GM21723 (cell line): ENCODE results near the gene ATXN2.

Experiments used
- ATAC-seq: cut with Tn5 transposase; IDR thresholded peaks from one replicate; pipeline ENCODE4 v1.9.1; 2021; ENCODE audit warnings: mild to moderate bottlenecking, moderate library complexity; ENCODE audit not compliant: unreplicated experiment

Gene ATXN2

DNA sequence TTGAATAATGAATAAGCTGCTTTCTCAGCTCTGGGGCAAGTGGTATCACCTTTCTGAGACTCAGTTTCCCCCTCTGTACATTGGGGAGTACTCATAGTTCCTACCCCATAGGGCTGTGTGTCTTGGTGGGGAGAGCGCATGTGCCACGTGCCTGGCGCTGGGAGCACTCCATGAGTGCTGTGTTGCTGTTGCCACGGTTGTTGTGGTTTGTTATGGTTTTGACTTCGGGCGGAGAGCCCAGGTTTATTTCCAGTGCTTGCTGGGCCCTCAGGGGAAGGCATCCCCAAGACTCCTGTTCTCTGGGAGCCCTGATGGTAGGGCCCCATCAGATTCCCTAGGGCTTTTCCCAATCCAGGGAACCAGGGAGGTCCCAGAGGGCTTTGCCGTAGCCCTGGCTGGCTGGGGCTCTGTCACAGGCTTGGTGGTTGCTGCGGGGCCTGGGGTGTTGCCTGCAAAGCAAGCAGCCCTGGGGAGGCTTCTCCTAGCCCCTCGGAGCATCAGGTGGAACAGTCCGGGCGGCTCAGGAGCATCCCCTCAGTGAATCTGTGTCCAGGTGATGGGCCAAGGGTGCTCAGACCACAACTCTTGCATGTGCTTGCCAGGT is 174.8 kb downstream of the ATXN2 start:
- no peak for ATAC-seq

DNA sequence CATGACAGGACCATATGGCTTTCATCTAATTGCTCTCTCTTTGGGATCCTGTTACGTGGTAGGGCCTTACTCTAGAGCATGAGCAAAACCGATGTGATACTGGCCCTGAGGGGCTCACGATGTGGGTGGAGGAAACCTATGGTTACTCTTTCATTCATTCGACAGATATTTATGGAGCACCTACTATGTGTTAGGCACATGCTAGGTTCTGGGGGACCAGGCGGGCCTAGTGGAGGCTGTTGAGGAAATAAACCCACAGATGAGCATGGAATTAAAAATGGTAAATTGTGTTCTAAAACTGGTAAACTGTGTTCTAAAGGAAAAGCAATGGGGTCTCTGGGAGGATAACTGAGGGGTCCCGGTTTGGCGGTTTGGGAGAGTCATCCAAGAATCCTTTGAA is 178.6 kb downstream of the ATXN2 start:
- no peak for ATAC-seq

DNA sequence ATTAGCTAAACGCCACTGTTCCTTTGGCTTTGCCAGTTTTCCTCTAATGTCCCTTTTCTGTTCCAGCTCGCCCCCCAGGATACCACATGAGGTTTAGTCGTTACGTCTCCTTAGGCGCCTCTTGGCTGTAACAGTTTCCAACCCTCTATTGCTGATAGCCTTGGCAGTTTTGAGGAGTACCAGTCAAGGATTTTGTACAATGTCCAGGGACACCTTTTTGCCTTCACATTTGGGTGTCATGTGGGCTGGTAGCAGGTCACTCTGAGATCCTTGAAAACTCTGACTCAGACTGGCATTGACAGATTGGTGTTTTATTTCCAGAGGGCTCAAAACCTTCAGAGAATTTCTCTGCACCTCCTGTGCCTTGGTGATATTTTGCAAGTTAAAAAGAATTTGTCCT is 179.3 kb downstream of the ATXN2 start:
- no peak for ATAC-seq

DNA sequence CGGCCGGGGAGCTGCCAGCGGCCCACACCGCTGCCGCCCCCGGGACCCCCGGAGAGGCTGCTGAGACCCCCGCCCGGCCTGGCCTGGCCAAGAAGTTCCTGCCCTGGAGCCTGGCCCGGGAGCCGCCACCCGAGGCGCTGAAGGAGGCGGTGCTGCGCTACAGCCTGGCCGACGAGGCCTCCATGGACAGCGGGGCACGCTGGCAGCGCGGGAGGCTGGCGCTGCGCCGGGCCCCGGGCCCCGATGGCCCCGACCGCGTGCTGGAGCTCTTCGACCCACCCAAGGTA is 180.6 kb downstream of the ATXN2 start:
- no peak for ATAC-seq

DNA sequence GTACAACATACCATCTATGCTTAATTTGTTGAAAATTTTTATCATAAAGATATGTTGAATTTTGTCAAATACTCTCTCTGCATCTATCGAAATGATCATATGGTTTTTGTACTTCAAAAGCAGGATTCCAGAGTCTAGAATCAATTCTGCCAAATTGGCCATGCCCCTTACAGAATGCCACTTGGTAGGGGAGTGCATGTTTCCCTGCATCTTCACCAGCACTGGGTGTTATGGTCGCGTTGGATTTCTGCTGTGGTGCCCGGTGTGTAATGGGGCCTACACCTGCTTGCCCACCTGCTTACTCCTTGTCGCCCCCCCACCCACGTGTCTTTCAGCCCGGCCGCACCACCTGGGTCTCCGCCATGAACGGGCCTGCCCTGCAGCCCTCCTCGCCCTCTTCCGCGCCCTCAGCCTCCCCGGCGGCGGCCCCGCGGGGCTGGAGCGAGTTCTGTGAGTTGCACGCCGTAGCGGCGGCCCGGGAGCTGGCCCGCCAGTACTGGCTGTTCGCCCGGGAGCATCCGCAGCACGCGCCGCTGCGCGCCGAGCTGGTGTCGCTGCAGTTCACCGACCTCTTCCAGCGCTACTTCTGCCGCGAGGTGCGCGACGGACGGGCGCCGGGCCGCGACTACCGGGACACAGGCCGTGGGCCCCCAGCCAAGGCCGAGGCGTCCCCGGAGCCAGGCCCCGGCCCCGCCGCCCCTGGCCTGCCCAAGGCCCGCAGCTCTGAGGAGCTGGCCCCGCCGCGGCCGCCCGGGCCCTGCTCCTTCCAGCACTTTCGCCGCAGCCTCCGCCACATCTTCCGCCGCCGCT is 181.1 kb downstream of the ATXN2 start:
- ATAC-seq: no peak

DNA sequence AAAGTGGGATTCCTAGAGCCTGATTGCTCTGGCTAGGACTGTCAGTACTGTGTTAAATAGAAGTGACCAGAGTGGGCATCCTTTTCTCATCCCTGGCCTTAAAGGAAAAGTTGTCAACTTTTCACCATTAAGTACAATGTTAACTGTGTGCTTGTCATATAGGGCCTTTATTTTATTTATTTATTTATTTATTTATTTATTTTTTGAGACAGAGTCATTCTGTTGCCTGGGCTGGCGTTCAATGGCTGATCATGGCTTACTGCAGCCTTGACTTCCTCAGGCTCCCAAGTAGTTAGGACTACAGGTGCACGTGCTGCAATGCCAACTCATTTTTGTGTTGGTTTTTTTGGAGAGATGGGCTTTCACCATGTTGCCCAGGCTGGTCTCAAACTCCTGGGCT is 181.8 kb downstream of the ATXN2 start:
- no peak for ATAC-seq

DNA sequence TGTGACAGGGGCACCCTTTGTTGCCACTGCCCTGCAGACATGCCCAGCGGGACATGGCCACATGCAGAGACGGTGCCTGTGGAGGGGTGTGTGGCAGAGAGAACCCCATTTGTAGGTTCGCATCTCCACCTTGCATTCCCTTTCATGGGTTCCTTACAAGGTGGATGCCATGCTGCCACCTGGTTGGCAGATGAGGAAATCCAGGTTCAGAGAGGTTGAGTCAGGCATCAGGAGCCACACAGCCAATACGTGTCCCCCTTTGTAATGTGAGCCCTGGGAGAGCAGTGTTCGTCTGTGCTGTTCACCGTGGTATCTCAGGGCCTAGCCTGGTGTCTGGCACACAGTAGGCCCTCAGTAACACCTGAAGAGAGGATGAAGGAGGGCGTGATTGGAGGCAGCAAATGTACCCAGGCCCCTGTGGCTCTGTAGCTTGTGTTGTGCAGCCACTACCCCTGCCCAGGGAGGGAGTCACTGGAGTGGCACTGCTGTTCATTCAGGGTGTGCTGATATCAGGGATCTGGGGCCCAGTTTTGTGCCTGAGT is 184.3 kb downstream of the ATXN2 start:
- no peak for ATAC-seq

DNA sequence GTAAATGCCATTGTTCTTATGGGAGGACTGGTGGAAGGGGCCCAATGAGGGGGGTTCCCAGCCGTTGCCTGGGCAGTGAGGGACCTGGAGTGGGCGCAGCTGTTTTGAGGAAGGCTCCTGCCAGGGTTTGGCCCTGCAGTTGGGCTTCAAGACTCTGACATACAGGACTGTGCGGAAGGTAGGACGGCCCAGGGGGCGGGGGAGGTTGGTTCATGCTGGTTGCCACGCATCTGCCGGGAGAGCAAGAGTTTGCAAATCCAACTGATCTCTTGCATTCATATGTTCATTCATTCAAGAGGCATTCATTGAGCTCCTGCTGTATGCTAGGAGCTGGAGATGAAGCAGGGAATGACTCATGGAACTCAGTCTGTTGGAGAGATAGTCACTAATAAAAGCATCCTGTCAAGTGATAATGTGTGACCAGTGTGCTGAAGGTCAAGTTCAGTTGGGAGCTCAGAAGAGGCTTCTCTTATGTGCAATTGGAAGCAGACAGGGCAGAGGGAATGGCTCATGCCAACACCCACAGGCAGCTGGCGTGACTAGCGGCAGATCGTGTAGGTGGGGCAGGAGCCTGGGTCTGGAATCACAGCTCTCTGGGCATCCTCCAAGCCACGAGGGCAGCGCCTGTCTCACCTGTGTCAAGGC is 185.6 kb downstream of the ATXN2 start:
- no peak for ATAC-seq

DNA sequence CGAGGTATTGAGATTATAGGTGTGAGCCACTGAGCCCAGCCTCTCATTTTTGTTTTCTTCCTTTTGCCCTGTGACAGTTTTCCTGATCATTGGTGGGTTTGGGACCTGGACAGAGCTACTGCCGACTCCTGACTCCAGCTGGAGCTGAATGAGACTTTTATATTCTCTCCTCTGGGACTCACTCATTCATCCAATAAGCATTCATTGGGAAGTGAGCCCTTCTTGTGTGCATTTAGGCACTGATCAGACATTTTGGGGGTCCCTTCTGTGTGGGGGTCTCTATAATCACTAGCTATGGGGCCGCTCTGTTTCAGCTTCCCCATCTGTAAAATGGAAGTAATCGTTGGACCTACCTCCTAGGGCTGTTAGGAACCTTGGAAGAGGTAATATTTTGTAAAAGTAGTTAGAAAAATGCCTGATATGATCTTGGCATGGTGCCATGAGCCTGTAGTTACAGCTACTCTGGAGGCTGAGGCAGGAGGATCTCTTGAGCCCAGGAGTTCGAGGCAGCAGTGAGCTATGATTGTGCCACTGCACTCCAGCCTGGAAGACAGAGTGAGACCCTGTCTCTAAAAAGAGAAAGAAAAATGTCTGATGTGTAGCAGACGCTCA is 186.2 kb downstream of the ATXN2 start:
- ATAC-seq: no peak

DNA sequence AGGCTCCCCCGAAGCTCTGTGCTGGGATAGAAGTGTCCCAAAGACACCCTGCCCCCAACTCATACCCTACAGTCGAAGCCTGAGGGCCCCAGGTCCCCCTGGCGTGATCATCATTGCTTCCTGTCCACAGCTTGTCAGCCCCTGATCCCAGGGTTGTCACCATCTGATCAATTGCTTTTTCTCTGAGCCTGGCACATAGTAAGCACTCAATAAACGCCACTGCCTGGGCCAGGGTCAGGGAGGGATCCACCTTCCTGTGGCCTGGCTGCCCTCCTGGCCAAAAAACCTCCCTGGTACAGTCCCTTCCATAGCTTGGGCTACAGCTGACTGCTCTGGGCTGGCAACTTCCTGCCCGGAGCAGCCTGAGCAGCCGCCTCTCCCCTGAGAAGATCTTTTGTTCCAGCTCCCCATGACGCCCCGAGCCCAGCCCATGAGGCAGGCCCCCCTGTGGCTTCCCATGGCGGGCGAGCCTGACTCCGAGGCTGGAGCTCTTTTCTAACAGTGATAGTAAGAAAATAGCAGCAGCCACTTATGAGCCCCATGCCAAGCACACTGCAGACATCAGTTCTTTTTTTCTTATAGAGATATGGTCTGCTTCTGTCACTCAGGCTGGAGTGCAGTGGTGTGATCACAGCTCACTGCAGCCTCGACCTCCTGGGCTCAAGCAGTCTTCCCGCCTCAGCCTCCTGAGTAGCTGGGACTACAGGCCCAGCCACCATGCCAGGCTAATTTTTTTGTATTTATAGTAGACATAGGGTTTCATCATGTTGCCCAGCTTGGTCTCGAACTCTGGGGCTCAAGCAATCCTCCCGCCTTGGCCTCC is 186.9 kb downstream of the ATXN2 start:
- ATAC-seq: no peak

DNA sequence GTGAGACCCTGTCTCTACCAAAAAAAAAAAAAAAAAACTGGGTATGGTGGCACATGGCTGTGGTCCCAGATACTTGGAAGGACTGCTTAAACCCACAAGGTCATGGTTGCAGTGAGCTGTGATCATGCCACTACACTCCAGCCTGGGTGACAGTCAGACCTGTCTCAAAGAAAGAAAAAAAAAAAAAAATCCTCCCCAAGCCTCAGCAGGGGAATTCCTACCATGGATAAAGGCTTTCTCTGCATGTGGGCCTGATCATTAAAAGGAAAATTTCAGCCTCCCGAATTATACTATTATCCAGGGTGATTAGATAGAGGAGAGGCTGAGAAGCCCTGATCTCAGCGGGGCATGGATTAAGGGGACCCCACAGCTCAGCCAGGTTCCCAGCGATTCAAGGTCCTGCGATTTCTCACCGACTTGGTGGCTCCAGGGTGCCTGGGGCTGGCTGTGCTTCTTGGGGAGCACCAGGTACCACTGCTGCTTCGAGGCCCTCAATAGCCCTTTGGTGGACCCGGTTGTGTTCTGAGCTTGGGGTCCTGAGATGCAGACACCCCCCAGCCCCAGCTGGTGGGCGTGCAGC is 187.8 kb downstream of the ATXN2 start:
- ATAC-seq: no peak

DNA sequence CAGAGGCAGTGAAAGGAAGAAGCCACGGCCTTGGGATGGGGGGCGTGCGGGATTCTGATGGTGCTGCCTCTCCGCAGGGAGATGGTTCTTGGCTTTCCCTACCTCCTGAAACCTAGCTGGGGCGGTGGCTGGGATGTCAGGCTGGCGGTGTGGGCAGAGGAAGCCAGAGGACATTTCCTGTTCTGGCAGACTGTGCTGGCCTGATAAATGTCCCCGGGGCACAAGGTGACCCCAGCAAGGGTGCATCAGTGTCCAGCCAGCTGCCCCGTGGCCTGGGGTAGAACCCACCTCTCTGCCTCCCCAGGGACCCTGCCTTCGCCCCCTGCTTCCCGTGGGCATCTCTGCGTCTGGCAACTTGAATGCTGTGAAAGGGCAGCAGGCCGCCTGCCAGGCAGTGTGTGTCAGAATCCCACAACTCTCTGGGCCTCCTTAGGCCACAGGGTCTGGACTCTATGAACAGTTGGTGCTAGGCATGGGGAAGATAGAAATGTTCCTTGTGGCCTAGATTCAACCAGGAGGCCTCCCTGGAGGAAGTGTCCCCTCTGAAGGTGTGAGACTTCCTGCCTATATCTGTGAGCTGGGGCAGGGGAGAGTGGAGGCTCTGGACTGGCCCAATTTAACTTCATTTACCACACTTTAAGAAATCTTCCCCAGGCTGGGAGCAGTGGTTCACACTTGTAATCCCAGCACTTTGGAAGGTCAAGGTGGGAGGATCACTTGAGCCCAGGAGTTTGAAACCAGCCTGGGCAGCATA is 188.5 kb downstream of the ATXN2 start:
- ATAC-seq: no peak

DNA sequence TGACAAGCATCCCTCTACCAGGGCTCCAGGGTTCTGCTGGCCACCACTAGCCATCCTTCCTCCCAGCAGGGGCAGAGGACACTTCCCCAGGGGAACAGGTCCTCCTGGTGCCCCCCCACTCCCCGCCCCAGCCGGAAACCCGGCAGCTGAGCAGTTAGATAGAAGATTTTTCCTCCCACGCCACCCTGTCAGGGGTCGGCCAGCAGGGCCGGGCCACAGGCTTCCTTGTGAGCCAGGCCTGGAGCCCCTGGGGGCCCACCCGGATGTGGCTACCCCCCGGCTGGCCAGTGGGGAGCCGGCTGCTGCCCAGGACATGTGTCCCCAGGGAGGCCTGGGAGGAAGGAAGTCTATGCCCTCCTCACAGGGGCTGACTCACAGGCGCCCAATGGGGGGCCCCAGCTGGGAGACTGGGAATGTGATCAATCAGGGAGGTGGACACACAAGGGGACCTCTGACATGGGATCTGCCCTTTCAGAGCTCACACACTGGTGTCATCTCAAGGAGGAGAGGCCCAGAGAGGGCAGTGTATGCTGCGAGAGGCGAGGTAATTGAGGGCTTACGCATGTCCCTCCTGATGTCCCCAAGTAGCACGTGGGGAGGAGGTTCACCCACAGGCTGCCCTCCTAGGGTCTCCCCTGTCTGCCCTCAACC is 189.2 kb downstream of the ATXN2 start:
- no peak for ATAC-seq

DNA sequence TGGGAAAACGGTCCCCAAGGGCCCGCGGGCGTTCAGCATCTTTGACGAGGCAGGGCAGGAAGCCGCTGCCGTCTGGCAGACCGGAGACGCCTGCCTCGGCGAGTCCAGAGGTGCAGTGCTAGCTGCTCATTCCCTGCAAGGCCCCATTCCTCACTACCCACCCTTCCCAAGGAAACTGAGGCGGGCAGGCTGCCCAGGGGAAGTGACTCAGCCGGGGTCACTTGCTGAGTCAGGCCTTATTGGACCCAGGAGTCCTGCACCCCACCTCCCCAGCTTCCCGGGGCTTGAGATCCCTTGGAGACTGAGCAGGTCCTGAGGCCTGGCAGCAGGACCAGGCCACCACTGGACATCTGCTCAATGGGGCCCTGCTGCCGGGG is 189.7 kb downstream of the ATXN2 start:
- ATAC-seq: no peak

DNA sequence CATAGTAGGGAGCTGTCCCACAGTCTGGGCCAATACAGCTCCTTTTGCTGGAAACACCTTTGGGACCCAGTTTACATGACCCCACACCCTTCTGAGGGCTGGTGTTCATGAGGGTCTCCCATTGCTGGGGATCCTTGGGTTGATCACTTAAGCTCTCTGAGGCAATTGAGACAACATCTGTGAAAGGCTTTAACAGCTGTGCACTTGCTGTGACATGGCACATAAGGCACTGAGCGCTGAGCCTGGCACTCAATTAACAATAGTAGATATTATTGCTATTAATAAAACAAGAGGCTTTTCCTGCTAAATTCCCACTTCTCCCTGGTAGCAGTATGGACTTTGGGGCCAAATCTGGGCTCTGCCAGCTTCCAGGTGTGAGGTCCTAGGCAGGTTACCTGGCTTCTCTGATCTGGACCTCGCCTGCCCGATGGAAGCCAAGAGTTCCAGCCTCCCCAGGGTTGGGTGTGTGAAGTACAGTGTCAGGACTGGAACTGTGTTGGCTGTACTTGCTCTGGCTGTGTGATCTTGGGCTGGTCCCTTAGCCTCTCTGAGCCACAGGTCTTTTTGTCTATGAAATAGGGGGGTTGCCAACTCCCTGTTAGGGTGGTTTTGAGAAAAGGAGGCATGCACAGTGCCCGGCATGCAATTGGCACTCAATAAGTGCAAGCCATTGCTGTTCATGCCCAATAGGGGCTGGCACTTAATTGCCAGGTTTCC is 190.3 kb downstream of the ATXN2 start:
- ATAC-seq: no peak

DNA sequence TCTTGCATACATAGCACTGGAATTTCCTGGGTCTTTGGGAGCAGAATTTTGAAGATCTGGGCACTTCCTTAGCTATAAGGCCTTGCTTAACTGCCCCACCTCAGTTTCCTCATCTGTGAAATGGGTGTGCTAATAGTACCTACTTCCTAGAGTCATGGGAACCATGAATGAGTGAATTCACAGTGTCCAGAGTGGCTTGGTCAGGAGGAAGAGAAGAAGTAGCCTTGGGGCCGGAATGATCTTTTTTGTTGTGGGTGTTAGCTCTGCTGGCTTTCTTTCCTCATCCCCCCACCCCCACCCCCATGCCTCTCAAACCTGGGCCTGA is 191.0 kb downstream of the ATXN2 start:
- ATAC-seq: no peak

DNA sequence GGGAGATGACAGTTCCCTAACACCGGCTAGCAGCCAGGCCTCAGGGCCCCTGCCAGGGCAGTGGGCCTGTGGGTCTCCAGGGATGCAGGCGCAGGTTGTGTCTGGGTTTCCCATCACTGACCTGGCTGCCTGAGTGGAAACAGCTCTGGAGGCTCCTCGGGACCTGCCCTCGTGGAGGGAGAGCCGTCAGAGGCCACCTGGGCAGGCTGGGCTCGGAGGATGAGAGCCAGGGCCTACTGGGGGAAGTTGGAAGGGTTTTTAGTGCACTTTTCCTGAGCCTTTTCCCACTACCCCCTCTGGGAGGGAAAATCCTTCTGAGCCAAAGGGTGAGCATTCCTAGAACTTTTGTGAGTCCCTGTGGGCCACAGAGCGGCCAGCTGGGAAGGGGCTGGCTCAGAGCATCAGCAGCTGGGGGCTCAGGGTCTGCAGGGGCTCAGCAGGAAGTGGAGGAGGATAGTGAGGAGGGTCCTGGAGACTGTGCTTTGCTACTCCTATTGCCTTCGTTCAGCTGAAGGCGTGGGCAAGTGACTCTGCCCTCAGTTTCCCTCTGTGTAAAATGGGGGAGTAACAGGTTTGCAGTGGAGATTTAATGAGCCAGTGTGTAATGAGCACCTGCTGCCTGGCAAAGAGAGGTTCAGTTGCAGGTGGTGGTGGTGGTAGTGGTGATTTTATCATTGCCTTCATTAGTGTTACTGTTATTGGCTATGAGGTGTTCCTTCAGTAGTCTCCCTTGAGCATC is 191.6 kb downstream of the ATXN2 start:
- ATAC-seq: no peak
